ENCODE data around the gene SMAD5. TPM values are rescaled to one million over a fixed set of nuclear protein-coding genes. Genes with fewer than 3 reads are reported as not detected.

SMAD5 gene
- total RNA-seq, 1 donor: 25.3 TPM

- DNase-seq (ENCODE audit: low read depth in 2 of 3, low spot score in 2 of 3): no peak
Measured at GRCh38 chr5:136114414-136115125, 18.1 kb upstream of the SMAD5 start.

GRCh38 chr5:136115183-136115865 is 17.3 kb upstream of the SMAD5 start:
- DNase-seq (ENCODE audit: low read depth in 2 of 3, low spot score in 2 of 3): no peak

GRCh38 chr5:136120529-136120928 is 12.1 kb upstream of the SMAD5 start:
- no peak for DNase-seq (ENCODE audit: low read depth in 2 of 3, low spot score in 2 of 3)

GRCh38 chr5:136123236-136123768 is 9.3 kb upstream of the SMAD5 start:
- DNase-seq (ENCODE audit: low read depth in 2 of 3, low spot score in 2 of 3): no peak

- no peak for DNase-seq (ENCODE audit: low read depth in 2 of 3, low spot score in 2 of 3)
Measured at GRCh38 chr5:136127560-136127959, 5.1 kb upstream of the SMAD5 start.

GRCh38 chr5:136128481-136128880 is 4.2 kb upstream of the SMAD5 start:
- DNase-seq (ENCODE audit: low read depth in 2 of 3, low spot score in 2 of 3): no peak

GRCh38 chr5:136129445-136129844 is 3.2 kb upstream of the SMAD5 start:
- DNase-seq (ENCODE audit: low read depth in 2 of 3, low spot score in 2 of 3): no peak

GRCh38 chr5:136130581-136130980 is 2.1 kb upstream of the SMAD5 start:
- no peak for DNase-seq (ENCODE audit: low read depth in 2 of 3, low spot score in 2 of 3)

GRCh38 chr5:136132087-136132486 is 558 bp upstream of the SMAD5 start:
- DNase-seq (ENCODE audit: low read depth in 2 of 3, low spot score in 2 of 3): peak in 1 of 3 donors; percentile 16

- peak in 2 of 3 donors; percentile 35 to 51 for DNase-seq (ENCODE audit: low read depth in 2 of 3, low spot score in 2 of 3)
Measured at GRCh38 chr5:136133222-136133921, 727 bp downstream of the SMAD5 start.

- peak in 1 of 3 donors; percentile 7 for DNase-seq (ENCODE audit: low read depth in 2 of 3, low spot score in 2 of 3)
Measured at GRCh38 chr5:136133922-136134379, 1.3 kb downstream of the SMAD5 start.

GRCh38 chr5:136134653-136135052 is 2.0 kb downstream of the SMAD5 start:
- DNase-seq (ENCODE audit: low read depth in 2 of 3, low spot score in 2 of 3): no peak

- no peak for DNase-seq (ENCODE audit: low read depth in 2 of 3, low spot score in 2 of 3)
Measured at GRCh38 chr5:136135536-136135935, 2.9 kb downstream of the SMAD5 start.

GRCh38 chr5:136137497-136138220 is 5.0 kb downstream of the SMAD5 start:
- no peak for DNase-seq (ENCODE audit: low read depth in 2 of 3, low spot score in 2 of 3)

- DNase-seq (ENCODE audit: low read depth in 2 of 3, low spot score in 2 of 3): no peak
Measured at GRCh38 chr5:136141561-136141960, 8.9 kb downstream of the SMAD5 start.

GRCh38 chr5:136143312-136143711 is 10.7 kb downstream of the SMAD5 start:
- no peak for DNase-seq (ENCODE audit: low read depth in 2 of 3, low spot score in 2 of 3)

- no peak for DNase-seq (ENCODE audit: low read depth in 2 of 3, low spot score in 2 of 3)
Measured at GRCh38 chr5:136143763-136144162, 11.1 kb downstream of the SMAD5 start.

- no peak for DNase-seq (ENCODE audit: low read depth in 2 of 3, low spot score in 2 of 3)
Measured at GRCh38 chr5:136145030-136145429, 12.4 kb downstream of the SMAD5 start.

- no peak for DNase-seq (ENCODE audit: low read depth in 2 of 3, low spot score in 2 of 3)
Measured at GRCh38 chr5:136146201-136146600, 13.6 kb downstream of the SMAD5 start.

GRCh38 chr5:136147632-136148031 is 15.0 kb downstream of the SMAD5 start:
- DNase-seq (ENCODE audit: low read depth in 2 of 3, low spot score in 2 of 3): no peak

GRCh38 chr5:136149891-136150290 is 17.2 kb downstream of the SMAD5 start:
- no peak for DNase-seq (ENCODE audit: low read depth in 2 of 3, low spot score in 2 of 3)
